Measurements from ENCODE around the gene AKAP12. TPM values are rescaled to one million over a fixed set of nuclear protein-coding genes. Genes with fewer than 3 reads are reported as not detected.

AKAP12 gene
- total RNA-seq, 4 donors from 2014 or later = 112 to 468 (median 340) TPM

GRCh38 chr6:151358475-151358874 lies 118.7 kb downstream of the AKAP12 start:
- TF ChIP-seq CTCF (IDR thresholded peaks at IDR 0.05; ENCODE audit: low read depth) = no peak

GRCh38 chr6:151359486-151359885 lies 119.7 kb downstream of the AKAP12 start:
- TF ChIP-seq CTCF (IDR thresholded peaks at IDR 0.05; ENCODE audit: low read depth) = no peak

GRCh38 chr6:151365233-151365632 lies 125.5 kb downstream of the AKAP12 start:
- TF ChIP-seq CTCF (IDR thresholded peaks at IDR 0.05; ENCODE audit: low read depth) = no peak

- TF ChIP-seq CTCF (IDR thresholded peaks at IDR 0.05; ENCODE audit: low read depth) = no peak
Observed at GRCh38 chr6:151370509-151371078, 130.8 kb downstream of the AKAP12 start.

- no peak for TF ChIP-seq CTCF (IDR thresholded peaks at IDR 0.05; ENCODE audit: low read depth)
Observed at GRCh38 chr6:151372164-151372563, 132.4 kb downstream of the AKAP12 start.

GRCh38 chr6:151374036-151374683 lies 134.4 kb downstream of the AKAP12 start:
- TF ChIP-seq CTCF (IDR thresholded peaks at IDR 0.05; ENCODE audit: low read depth) = no peak

- TF ChIP-seq CTCF (IDR thresholded peaks at IDR 0.05; ENCODE audit: low read depth) = no peak
Observed at GRCh38 chr6:151375833-151376232, 136.1 kb downstream of the AKAP12 start.
